Activated CD8-positive, alpha-beta T cell treated with anti-CD3 and anti-CD28 coated beads for 36 hours (primary cell): Measurements from ENCODE around the gene LRRC30. TPM values are rescaled to one million over a fixed set of nuclear protein-coding genes. Genes with fewer than 3 reads are reported as not detected.

Experiments used
- ATAC-seq: fragments of 200-7000 bp; cut with Tn5 transposase; one replicate; pipeline ENCODE4 v1.10.0; 2021; ENCODE audit warnings: mild to moderate bottlenecking, moderate library complexity
- CTCF ChIA-PET: fragments of 350-600 bp; sonication (Branson Sonifier 250); formaldehyde crosslinking; loops from one replicate; lab custom pipeline; 2021; ENCODE audit warnings: antibody characterized with exemption; lab: Charles Lee
- POLR2A ChIA-PET: fragments of 350-600 bp; sonication (Branson Sonifier 250); formaldehyde crosslinking; loops from one replicate; lab custom pipeline; 2021; ENCODE audit warnings: antibody characterized with exemption; lab: Charles Lee
- DNase-seq: peaks from one replicate; pipeline ENCODE4 v3.0.0-alpha.2; 2020
- H3K27ac Mint-ChIP-seq: one replicate; pipeline ENCODE4 v1.8.0; 2021; ENCODE audit warnings: mild to moderate bottlenecking, mixed read lengths
- H3K27me3 Mint-ChIP-seq: one replicate; pipeline ENCODE4 v1.8.0; 2021; ENCODE audit warnings: mixed read lengths
- H3K36me3 Mint-ChIP-seq: one replicate; pipeline ENCODE4 v1.8.0; 2021; ENCODE audit warnings: low read depth, mixed read lengths
- H3K4me1 Mint-ChIP-seq: one replicate; pipeline ENCODE4 v1.8.0; 2021; ENCODE audit warnings: low read depth, mixed read lengths
- H3K4me3 Mint-ChIP-seq: one replicate; pipeline ENCODE4 v1.8.0; 2021; ENCODE audit warnings: mild to moderate bottlenecking, moderate library complexity, mixed read lengths
- H3K9me3 Mint-ChIP-seq: one replicate; pipeline ENCODE4 v1.8.0; 2021; ENCODE audit warnings: mixed read lengths
- intact Hi-C: fragments of 100-400 bp; cut with micrococcal nuclease; formaldehyde crosslinking; loops from one replicate; pipeline ENCODE4 v1.10.0; 2022
- total RNA-seq, 2 experiments: library from RNA; stranded (reverse); gene quantifications; one replicate each; pipeline ENCODE4 v1.2.3, GENCODE V29; 2021
- TF ChIP-seq, protein P1 (sequence below): fragments of 200-600 bp; IDR thresholded peaks from one replicate; pipeline ENCODE4 v1.8.0; 2022; ENCODE audit warnings: antibody characterized with exemption, mild to moderate bottlenecking

Gene LRRC30
- total RNA-seq, 2 experiments from 2014 or later = not detected

DNA sequence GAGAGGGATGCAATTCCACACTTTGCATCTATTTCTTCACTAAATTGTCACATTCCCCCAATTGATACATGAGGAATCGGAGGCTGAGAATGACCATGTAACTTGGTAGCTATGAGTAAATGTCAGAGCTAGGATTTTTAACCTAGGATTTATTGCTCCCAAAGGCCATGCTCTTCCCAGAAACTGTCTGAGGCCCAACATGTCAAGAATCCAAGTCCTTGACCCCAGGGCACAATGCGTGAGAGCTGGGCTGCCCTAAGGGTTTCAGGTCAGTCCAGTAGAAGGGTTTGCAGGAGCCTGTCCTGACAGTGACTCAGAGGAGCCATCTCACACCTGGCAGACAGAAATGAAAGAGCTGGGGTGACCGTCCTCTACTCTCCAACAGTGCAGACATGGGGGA lies 30.3 kb downstream of the LRRC30 start:
- Mint-ChIP-seq H3K27me3 (no peaks in the 10 kb centered on the region), H3K36me3 (no peaks in the 10 kb centered on the region), H3K4me3 (no peak overlapping the region), H3K27ac (no peak overlapping the region), H3K4me1 (no peaks in the 10 kb centered on the region), H3K9me3 (no peaks in the 10 kb centered on the region)
- intact Hi-C loops = no loop called here
- TF ChIP-seq, protein P1, sequence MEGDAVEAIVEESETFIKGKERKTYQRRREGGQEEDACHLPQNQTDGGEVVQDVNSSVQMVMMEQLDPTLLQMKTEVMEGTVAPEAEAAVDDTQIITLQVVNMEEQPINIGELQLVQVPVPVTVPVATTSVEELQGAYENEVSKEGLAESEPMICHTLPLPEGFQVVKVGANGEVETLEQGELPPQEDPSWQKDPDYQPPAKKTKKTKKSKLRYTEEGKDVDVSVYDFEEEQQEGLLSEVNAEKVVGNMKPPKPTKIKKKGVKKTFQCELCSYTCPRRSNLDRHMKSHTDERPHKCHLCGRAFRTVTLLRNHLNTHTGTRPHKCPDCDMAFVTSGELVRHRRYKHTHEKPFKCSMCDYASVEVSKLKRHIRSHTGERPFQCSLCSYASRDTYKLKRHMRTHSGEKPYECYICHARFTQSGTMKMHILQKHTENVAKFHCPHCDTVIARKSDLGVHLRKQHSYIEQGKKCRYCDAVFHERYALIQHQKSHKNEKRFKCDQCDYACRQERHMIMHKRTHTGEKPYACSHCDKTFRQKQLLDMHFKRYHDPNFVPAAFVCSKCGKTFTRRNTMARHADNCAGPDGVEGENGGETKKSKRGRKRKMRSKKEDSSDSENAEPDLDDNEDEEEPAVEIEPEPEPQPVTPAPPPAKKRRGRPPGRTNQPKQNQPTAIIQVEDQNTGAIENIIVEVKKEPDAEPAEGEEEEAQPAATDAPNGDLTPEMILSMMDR = no peak
- ATAC-seq = no peak
- POLR2A ChIA-PET = no interaction called here
- no peak for DNase-seq
- CTCF ChIA-PET = no interaction called here

DNA sequence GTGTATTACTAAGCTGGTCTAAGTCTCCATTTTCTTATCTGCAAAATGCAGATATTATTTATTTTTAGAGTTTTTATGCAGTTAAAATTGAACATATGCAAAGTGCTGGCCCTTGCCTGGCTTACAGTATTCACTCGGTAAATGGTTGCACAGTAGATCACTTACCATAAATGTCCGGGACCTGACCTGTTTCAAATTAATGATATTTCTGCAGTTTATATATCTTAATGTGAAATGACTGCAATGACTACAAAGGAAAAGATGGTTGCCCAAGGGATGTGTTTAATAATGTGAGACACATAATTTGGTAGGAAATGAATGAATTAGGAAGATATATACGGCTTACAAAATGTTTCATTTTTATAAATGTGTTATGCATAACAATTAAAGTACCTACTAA lies 37.1 kb downstream of the LRRC30 start:
- Mint-ChIP-seq H3K4me1 (no peaks in the 10 kb centered on the region), H3K4me3 (no peak overlapping the region), H3K36me3 (no peaks in the 10 kb centered on the region), H3K27me3 (no peaks in the 10 kb centered on the region), H3K27ac (no peak overlapping the region), H3K9me3 (peaks cover 3% of the 10 kb centered on the region)
- ATAC-seq = no peak
- intact Hi-C loops = no loop called here
- DNase-seq = no peak
- POLR2A ChIA-PET = no interaction called here
- TF ChIP-seq, protein P1 = no peak
- CTCF ChIA-PET = no interaction called here

GRCh38 chr18:7269942-7270341 lies 39.1 kb downstream of the LRRC30 start:
- peaks cover 5% of the 10 kb centered on the region for H3K9me3 Mint-ChIP-seq

GRCh38 chr18:7272311-7273049 lies 41.6 kb downstream of the LRRC30 start:
- DNase-seq (peak; percentile 13), ATAC-seq (no peak)
- H3K4me3 Mint-ChIP-seq = no peak overlapping the region
- H3K36me3 Mint-ChIP-seq = no peaks in the 10 kb centered on the region
- ChIA-PET POLR2A (no interaction called here), CTCF (interaction anchor here (1.0 kb wide), 1 partner anchor 294 kb away, joined by 5 read pairs; the partner anchor contains the start of gene PTPRM)
- H3K9me3 Mint-ChIP-seq = peaks cover 8% of the 10 kb centered on the region
- no peaks in the 10 kb centered on the region for H3K4me1 Mint-ChIP-seq
- H3K27ac Mint-ChIP-seq = no peak overlapping the region
- TF ChIP-seq, protein P1 = no peak
- no peaks in the 10 kb centered on the region for H3K27me3 Mint-ChIP-seq
- intact Hi-C loops = no loop called here

More at GRCh38 chr18:7269942-7270341, 39.1 kb downstream of the LRRC30 start:
- ATAC-seq (no peak), DNase-seq (no peak)
- Mint-ChIP-seq H3K4me3 (no peak overlapping the region), H3K27me3 (no peaks in the 10 kb centered on the region), H3K27ac (no peak overlapping the region), H3K36me3 (no peaks in the 10 kb centered on the region), H3K4me1 (no peaks in the 10 kb centered on the region)
- intact Hi-C loops = no loop called here
- TF ChIP-seq, protein P1 = no peak
- ChIA-PET CTCF (interaction anchor here (0.9 kb wide), 1 partner anchor 297 kb away, joined by 3 read pairs; the partner anchor contains the start of gene PTPRM), POLR2A (no interaction called here)

- no peak overlapping the region for H3K4me3 Mint-ChIP-seq
- intact Hi-C loops = no loop called here
- no peaks in the 10 kb centered on the region for H3K27me3 Mint-ChIP-seq
- H3K4me1 Mint-ChIP-seq = no peaks in the 10 kb centered on the region
- ChIA-PET CTCF (interaction anchor here (1.0 kb wide), 1 partner anchor 293 kb away, joined by 5 read pairs; the partner anchor contains the start of gene PTPRM), POLR2A (no interaction called here)
- no peak overlapping the region for H3K27ac Mint-ChIP-seq
- ATAC-seq = no peak
- H3K9me3 Mint-ChIP-seq = peaks cover 8% of the 10 kb centered on the region
- TF ChIP-seq, protein P1 = no peak
- H3K36me3 Mint-ChIP-seq = no peaks in the 10 kb centered on the region
- DNase-seq = no peak
Measured at GRCh38 chr18:7273301-7273921, 42.5 kb downstream of the LRRC30 start.
